HG02981 (cell line): ENCODE data around the gene TSPEAR.
"Not testable (repeated sequence)": the region's sequence is repeated elsewhere in the genome, so short reads cannot be mapped to it uniquely, and the experiment has no call there.

Experiments used
- ATAC-seq: cut with Tn5 transposase; IDR thresholded peaks from one replicate; pipeline ENCODE4 v1.9.1; 2021; ENCODE audit warnings: mild to moderate bottlenecking, moderate library complexity; ENCODE audit not compliant: unreplicated experiment

TSPEAR gene

DNA sequence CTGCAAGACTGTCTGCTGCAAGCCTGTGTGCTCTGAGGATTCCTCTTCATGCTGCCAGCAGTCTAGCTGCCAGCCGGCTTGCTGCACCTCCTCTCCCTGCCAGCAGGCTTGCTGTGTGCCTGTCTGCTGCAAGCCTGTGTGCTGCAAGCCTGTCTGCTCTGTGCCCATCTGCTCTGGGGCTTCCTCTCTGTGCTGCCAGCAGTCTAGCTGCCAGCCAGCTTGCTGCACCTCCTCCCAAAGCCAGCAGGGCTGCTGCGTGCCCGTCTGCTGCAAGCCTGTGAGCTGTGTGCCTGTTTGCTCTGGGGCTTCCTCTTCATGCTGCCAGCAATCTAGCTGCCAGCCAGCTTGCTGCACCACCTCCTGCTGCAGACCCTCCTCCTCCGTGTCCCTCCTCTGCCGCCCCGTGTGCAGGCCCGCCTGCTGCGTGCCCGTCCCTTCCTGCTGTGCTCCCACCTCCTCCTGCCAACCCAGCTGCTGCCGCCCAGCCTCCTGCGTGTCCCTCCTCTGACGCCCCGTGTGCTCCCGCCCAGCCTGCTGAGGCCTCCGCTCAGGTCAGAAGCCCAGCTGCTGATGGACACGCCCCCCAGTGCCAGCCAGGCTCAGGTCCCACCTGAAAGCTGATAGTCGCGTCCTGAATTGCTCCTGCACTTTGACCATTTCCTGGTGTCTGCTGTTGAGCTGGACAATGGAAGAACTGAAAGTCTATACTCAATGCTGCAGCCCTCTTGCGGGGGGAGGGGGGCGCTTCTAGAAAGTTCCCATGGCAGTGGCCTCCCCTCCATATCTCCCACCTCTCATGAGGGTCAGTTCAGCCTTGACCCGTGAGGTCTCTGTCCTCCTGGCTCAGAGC lies 136.7 kb downstream of the TSPEAR start:
- no peak for ATAC-seq

DNA sequence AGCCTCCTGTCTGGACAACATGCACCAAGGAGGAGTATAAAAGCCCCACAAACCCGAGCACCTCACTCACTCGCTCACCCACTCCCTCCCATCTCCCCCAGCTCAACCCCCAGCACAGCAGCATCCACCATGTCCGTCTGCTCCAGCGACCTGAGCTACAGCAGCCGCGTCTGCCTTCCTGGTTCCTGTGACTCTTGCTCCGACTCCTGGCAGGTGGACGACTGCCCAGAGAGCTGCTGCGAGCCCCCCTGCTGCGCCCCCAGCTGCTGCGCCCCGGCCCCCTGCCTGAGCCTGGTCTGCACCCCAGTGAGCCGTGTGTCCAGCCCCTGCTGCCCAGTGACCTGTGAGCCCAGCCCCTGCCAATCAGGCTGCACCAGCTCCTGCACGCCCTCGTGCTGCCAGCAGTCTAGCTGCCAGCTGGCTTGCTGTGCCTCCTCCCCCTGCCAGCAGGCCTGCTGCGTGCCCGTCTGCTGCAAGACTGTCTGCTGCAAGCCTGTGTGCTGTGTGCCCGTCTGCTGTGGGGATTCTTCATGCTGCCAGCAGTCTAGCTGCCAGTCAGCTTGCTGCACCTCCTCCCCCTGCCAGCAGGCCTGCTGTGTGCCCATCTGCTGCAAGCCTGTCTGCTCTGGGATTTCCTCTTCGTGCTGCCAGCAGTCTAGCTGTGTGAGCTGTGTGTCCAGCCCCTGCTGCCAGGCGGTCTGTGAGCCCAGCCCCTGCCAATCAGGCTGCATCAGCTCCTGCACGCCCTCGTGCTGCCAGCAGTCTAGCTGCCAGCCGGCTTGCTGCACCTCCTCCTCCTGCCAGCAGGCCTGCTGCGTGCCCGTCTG lies 137.5 kb downstream of the TSPEAR start, which contains the start of gene KRTAP10-4:
Gene KRTAP10-4 (plus strand): TSS at position 100 of the 827 bp plus-strand sequence. CDS start 30 bp downstream, at position 130.
- not testable (repeated sequence) for ATAC-seq

- no peak for ATAC-seq
Measured at GRCh38 chr21:44572959-44573583, 138.3 kb downstream of the TSPEAR start.

DNA sequence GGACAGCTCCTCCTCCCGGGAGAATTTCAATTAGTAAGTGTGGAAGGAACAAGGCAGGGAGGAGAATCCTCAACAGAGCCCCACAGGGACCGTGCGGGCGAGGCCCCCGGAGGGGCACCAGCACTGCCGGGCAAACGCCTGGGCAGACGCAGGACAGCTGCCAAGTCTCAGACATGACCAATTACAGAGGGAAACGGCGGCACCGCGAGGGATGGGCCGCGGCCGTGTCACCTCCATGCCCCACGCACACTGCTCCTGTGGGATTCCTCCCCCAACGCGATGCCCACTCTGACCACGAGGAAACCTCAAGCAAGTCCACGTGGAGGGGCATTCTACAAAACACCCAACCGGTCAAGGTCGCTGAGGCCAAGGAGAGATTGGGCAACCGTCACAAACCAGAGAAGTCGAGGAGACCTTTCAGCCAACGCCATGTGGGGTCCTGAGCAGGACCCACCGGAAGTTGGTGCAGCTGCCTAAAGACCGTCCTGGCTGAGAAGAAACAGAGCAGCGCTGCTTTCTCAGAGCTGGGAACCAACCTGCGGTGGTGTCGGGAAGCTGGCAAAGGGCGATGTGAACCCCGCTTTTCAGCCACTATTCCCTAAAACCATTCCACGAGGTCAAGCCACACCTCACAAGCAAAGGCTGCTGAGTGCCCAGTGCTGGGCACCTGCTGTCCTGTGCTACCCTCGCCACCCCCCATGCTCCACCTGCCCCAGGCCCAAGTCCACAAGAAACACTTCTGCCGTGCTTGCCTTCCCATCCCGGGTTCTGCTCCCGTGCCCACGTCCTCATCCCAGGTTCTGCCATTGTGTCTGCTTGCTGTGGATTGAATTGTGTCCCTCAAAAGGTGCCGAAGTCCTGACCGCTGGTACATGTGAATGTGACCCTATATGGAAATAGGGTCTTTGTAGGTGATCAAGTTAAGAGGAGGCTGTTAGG lies 139.3 kb downstream of the TSPEAR start:
- no peak for ATAC-seq

- no peak for ATAC-seq
Measured at GRCh38 chr21:44571296-44571695, 140.1 kb downstream of the TSPEAR start.

- ATAC-seq: no peak
Measured at GRCh38 chr21:44569861-44570517, 141.4 kb downstream of the TSPEAR start.

DNA sequence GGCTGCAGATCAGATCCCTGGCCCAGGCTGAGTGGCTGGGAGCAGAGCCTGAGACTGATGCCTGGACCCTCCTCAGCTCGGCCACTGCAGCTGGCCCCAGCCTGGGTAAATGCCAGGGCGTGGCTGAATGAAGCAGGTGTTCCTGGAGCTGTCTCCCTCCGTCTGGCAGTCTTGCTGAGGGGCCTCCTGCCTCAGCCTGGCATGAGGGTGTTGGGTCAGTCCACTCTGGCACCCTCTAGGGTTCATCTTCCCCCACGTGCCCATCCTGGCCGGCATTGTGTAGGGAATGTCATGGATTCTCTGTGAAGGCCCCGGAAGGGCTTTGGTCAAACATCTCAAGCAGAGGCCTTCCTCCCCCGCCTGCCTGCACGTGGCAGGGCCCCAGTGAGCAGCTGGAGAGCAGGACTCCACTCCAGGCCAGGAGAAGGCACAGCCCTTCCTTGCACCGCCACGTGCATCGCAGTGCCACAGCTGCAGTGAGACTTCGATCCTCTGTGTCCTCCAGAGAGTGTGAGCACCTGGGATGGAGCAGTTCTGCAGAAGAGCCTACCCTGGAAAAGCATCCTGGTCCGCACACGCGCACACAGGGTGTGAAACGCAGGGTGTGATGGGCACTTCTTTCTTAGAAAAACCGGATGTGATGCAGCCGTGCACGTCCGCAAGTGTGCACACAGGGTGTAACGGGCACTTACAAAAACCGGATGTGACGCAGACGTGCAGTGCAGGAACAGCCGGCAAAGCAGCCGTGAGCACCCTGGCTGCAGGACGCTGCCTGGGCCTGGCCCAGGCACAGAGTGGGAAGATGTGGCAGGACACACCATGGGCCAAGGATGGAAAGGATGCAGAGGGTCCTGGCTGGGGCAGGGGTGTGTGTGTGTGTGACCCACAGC lies 142.5 kb downstream of the TSPEAR start:
- no peak for ATAC-seq

DNA sequence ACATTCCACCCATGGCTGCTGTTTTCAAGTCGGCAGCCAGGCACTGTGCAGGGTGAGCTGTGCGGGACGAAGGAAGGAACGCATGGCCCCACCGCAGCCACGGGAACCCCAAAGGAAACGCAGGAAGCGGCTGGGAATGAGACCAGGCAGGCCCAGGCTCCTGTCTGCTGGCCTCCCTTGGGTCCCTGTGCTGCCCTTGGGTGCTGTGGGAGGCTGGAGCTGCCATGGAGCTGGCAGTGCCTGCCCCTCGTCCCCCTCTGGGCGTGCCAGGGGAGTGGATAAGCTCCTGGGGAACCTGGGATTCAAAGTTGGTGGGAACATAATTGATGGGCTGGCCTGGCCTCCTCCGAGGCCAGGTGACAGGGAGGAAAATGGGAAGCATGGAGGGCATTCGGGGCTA lies 143.1 kb downstream of the TSPEAR start:
- no peak for ATAC-seq

DNA sequence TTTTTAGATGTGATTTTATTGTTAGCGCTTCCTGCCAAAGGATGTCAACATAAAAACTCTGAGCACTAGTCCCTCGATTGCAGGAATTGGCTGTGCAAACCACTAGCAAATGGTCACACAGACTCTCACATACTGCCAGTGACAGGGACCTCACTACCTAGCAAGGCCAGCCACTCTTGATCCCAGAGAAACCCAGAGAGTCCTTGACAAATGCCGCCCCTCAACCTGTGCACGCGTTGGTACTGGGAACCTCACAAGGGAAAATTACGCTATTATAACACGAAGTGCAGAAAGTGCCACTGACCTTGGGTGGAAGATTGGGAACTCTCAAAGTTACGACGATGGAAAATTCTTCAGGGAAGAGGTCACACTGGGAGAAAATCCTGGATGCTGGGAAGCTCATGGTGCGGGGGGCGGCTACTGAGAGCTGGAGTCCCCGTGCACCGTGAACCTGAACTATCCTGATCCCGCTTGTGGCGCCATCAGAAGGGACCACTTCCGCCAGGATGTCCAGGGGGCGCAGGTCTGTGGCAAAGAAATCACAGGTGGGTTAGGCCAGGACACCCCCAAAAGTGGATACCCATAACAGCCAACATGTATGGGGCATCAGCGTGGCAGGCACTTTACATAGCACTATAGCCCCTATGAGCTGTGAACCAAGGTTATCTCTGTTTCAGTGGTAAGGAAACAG lies 143.7 kb downstream of the TSPEAR start:
- no peak for ATAC-seq

- ATAC-seq: no peak
Measured at GRCh38 chr21:44566403-44566802, 145.0 kb downstream of the TSPEAR start.

DNA sequence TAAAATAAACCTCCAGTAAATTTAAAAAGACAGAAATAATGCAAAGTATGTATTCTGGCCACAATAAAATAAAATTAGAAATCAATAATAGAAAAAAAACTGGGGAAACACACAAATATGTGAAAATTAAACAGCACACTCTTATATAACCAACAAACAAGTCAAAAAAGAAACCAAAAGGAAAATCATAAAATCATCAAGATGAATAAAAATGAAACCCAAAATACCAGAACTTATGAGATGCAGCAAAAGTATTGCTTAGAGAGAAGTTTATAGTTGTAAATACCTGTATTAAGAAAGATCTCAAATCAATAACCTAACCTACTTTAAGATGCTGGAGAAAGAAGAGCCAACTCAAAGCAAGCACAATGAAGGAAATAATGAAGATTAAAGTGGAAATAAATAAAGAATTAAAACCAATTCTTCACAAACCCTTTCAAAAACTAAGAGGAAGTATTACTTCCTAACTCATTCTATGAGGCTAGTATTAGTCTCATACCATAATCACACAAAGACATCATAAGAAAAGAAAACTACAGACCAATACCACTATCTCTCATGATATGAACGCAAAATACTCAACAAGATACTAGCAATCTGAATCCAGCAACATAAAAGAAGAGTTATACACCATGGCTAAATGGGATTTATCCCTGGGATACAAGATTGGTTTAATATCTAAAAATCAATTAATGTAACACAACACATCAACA lies 146.3 kb downstream of the TSPEAR start:
- ATAC-seq: no peak

- no peak for ATAC-seq
Measured at GRCh38 chr21:44564099-44564498, 147.3 kb downstream of the TSPEAR start.

DNA sequence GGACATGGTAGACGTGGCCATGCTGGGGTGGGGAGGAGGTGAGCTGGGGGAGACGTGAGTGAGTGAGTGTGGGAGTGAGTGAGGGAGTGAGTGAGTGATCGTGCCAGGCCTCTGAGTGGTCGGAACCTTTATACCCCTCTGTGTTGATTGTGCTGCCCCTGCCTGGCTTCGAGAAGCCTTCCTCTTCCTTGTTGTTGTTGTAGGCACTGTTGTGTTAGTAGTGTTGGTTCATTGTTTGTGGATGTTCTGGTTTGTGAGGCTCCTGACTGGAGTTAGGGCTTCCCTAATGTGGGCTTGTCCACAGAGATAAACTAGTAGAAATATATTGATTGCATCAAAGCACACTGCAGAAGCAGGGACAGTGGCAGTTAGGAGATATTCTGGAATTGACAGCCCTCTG lies 152.7 kb downstream of the TSPEAR start, which contains the start of gene KRTAP10-3:
Gene KRTAP10-3 (minus strand): TSS at position 101 of the 400 bp plus-strand sequence. CDS start 80 bp downstream, at position 21.
- no peak for ATAC-seq

- ATAC-seq: not testable (repeated sequence)
Measured at GRCh38 chr21:44558329-44558675, 153.1 kb downstream of the TSPEAR start.

- no peak for ATAC-seq
Measured at GRCh38 chr21:44557491-44558328, 153.7 kb downstream of the TSPEAR start.

DNA sequence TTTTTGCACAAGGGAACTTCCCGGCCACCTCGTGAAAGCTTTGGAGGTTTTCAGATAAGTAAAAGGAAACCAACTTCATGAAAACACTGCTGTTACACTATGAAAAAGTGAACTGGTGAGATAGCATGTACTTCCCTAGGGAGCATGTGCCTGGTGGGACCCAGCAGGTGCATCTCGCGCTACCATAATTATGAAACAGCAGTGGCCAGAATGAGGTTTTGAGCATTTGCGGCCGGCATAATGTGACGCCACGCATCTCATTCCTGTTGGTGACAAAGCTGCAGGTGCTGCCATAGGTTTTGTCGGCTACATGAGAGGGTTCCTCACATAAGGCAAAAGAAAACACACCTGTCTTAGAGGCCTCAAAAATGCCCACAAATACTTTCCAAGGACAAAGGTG lies 154.5 kb downstream of the TSPEAR start:
- no peak for ATAC-seq
